Measurements from ENCODE around the gene TJP1.

The TJP1 gene

DNA sequence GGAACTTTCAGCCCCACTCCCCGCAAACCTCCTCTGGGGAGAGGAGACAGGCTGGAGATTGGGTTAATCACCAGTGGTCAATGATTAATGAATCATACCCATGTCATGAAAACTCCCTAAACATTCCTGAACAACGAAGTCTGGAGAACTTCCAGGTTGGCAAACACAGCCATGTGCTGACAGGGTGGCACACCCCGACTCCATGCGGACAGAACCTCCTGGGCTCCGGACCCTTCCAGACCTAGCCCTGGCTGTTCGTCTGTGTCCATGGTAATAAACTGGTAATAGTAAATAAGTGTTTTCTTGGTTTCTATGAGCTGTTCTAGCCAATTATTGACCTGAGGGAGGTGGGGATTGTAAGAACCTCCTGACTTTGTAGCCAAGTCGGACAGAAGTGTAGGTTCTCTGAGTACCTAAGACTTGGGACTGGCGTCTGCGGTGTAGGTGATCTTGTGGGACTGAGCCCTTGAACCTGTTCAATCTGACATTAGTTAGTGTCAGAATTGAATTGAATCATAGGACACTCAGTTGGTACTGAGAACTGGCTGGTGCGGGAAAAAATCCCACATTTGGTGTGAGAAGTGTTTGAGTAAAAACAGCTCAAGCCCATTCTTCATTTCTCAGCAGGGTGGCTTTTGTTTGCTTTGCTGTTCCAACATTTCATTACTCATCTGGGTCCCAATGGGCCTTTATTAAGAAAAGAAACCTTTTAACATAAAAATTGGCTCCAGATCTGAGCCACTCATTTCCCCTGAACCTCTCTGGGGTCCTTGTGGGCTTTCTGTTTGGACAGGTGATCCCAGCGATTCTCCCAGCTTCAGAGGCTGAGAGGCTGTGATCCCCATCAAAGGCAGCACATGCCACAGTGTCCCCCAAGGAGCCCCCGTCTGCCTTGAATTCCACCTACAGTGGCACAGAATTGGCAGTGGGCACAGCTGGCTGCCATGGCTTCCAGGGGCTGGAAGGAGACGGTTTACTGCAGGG is 151.0 kb downstream of the TJP1 start:
- DNase-seq (ENCODE audit: extremely low spot score), result no peak
- ChIA-PET POLR2A (no interaction called here), CTCF (no interaction called here)
- TF ChIP-seq, protein P1, sequence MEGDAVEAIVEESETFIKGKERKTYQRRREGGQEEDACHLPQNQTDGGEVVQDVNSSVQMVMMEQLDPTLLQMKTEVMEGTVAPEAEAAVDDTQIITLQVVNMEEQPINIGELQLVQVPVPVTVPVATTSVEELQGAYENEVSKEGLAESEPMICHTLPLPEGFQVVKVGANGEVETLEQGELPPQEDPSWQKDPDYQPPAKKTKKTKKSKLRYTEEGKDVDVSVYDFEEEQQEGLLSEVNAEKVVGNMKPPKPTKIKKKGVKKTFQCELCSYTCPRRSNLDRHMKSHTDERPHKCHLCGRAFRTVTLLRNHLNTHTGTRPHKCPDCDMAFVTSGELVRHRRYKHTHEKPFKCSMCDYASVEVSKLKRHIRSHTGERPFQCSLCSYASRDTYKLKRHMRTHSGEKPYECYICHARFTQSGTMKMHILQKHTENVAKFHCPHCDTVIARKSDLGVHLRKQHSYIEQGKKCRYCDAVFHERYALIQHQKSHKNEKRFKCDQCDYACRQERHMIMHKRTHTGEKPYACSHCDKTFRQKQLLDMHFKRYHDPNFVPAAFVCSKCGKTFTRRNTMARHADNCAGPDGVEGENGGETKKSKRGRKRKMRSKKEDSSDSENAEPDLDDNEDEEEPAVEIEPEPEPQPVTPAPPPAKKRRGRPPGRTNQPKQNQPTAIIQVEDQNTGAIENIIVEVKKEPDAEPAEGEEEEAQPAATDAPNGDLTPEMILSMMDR (IDR thresholded peaks at IDR 0.05; ENCODE audit: control extremely low read depth, extremely low read depth, low read depth, missing control alignments), result no peak

DNA sequence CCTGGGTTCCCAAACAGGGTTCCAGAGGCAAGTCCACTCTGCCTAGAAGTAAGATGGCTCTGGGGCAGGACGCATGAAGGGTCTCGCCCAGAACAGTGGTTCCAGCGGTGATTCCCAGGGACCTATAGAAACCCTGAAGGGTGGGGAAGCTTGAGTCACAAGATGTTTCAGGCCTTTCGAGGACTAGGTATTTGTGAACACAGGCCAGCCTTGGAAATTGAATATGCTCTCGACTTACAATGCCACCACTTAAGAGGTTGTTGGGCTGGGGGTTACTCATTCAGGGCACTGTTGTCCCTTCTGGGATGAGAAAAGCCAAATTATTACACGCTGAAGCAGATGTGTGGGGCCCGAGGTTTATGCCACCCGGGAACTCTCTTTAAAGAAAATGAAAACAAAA is 152.0 kb downstream of the TJP1 start:
- POLR2A ChIA-PET, result no interaction called here
- CTCF ChIA-PET, result no interaction called here
- no peak for DNase-seq (ENCODE audit: extremely low spot score)
- TF ChIP-seq, protein P1 (IDR thresholded peaks at IDR 0.05; ENCODE audit: control extremely low read depth, extremely low read depth, low read depth, missing control alignments), result no peak

DNA sequence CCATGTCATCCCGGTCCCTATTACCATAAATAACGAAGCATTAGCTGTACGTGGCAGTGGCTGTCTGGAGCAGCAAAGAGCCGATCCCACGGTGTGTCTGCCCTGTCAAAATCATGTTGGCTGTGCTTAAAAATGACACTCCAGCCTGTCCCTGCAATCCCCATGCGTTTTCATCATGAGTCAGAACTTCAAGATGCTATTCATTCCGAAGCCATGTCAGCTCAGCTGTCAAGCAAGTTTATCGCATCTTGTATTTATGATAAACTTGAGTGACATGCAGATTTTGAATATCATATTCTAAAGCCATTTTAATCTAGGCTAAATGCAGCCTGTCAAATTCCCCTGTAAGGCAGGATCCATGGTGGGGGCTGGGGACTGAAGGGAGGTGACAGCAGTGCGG is 152.4 kb downstream of the TJP1 start:
- DNase-seq (ENCODE audit: extremely low spot score), result no peak
- ChIA-PET POLR2A (no interaction called here), CTCF (no interaction called here)
- TF ChIP-seq, protein P1 (IDR thresholded peaks at IDR 0.05; ENCODE audit: control extremely low read depth, extremely low read depth, low read depth, missing control alignments), result no peak

DNA sequence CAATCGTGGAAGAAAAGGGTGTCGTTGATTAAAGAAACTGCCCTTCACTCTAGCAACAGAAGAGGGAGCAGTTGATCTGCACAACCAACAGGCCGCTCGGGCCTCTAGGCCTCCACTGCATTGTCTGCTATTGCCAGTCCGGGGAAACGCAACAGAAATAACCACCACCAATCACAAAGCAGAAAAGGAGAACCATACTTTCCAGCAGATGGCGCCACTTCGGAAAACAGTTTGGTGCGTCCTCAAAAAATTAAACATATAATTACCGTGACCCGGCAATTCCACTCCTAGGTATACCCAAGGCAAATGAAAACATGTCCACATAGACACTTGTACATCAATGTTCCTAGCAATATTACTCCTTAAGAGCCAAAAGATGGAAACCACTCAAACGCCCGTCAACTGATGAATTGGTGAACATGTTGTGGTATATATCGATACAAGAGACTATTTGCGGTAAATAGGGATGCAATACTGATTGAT is 154.1 kb downstream of the TJP1 start:
- CTCF ChIA-PET, result no interaction called here
- TF ChIP-seq, protein P1 (IDR thresholded peaks at IDR 0.05; ENCODE audit: control extremely low read depth, extremely low read depth, low read depth, missing control alignments), result no peak
- no peak for DNase-seq (ENCODE audit: extremely low spot score)
- POLR2A ChIA-PET, result no interaction called here

DNA sequence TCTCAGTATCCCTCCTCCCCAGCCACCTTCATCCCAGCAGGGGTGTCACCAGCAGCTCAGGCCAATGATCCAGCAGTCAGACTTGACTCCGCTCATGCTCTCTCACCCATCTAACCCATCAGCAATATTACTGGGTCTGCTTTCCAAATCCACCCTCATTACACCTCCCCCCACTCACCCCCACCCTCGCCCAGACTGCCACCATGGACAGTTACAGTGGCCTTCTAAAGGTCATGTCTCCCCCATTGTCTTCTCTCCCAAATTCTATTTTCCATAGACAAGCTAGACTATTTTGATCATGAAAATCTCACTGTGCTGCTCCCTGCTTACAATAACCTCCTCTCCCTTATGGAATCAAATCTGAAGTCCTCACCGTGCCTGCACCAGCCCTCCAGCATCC is 156.0 kb downstream of the TJP1 start:
- TF ChIP-seq, protein P1 (IDR thresholded peaks at IDR 0.05; ENCODE audit: control extremely low read depth, extremely low read depth, low read depth, missing control alignments), result no peak
- no peak for DNase-seq (ENCODE audit: extremely low spot score)
- POLR2A ChIA-PET, result no interaction called here
- CTCF ChIA-PET, result no interaction called here

DNA sequence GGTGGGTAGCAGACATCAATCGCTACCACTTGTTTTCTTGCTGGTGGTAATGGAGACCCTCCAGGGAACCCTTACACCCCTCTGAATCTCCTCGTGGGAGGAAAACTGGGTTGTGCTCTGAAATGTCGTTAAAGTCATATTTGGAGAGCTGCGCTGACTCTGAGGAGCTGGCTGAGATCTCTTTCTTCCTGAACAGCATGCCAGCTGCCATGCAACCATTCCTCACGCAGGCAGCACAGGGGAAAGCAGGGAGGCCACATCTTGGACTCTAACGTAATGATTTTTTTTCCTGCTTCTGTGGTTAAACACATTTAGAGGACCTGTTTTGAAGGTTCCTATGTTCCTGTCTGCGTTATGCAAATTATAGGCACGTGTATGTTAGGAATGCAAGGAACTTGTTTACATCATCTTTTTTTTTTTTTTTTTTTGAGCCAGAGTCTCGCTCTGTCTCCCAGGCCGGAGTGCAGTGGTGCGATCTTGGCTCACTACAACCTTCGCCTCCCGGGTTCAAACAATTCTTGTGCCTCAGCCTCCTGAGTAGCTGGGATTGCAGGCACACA is 156.7 kb downstream of the TJP1 start:
- DNase-seq (ENCODE audit: extremely low spot score), result no peak

More for the DNA sequence above, 156.7 kb downstream of the TJP1 start:
- CTCF ChIA-PET, result no interaction called here
- POLR2A ChIA-PET, result no interaction called here
- TF ChIP-seq, protein P1 (IDR thresholded peaks at IDR 0.05; ENCODE audit: control extremely low read depth, extremely low read depth, low read depth, missing control alignments), result no peak
